ENCODE results near the gene NCF4. TPM values are rescaled to one million over a fixed set of nuclear protein-coding genes. Genes with fewer than 3 reads are reported as not detected.

NCF4 gene
- total RNA-seq, 1 experiment from 2014 or later = not detected

DNA sequence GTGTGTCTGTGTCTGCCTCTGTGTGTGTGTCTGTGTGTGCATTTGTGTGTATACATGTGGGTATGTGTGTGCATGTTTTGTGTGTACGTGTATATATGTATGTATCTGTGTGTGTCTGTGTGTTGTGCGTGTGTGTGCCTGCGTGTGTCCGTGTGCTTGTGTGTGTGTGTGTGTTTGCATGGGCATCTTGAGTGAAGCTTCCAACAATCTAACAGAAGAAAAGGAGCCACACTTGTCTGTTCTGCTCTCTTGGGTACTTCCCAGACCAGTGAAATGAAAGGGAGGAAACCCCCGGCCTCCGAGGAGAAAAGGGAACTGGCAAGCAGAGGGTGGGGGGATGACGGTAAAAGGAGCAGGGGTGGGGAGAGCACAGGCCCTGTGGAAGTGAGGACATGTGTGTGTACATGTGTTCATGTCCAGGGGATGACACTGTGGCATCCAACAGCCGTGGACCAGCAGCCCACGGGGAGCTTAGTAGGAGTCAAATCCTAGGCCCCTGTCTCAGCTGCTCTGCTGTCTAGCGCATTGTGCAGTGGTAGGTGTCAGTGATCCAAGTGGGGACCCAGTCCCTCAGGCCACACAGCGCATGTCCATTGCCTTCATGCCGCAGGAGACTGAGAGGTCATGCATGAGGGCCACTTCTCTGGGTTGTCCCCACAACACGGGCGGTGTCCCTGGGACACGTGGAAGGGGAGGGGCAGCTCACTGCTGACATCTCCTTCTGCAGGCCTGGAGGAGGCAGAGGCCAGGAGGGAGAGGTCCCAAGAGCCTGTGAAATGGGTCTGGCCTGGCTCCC, 60.7 kb downstream of the NCF4 start:
- no peak for DNase-seq (ENCODE audit: low read depth)

DNA sequence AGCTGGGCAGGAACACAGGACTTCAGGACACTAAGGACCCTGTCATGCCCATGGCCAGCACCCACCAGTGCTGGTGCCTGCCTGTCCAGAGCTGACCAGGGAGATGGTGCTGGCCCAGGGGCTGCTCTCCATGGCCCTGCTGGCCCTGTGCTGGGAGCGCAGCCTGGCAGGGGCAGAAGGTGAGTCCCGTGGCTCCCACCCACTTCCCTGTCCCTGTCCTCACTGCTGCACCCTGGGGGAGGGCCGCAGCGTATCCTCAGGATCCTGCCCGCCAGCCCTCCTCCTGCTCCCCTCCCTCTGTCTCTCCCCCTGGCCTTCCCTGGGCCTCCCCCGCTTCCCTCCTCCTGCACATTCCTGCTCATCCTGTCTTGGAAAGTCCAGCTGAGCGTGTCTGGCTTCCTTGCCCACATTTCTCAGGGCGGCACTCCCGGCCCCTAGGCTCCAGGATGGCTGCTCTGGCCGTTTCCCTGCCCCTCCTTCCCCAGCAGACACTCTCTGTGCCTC, 61.4 kb downstream of the NCF4 start:
- no peak for DNase-seq (ENCODE audit: low read depth)

GRCh38 chr22:36922711-36923110, 61.9 kb downstream of the NCF4 start:
- DNase-seq (ENCODE audit: low read depth) = no peak

DNA sequence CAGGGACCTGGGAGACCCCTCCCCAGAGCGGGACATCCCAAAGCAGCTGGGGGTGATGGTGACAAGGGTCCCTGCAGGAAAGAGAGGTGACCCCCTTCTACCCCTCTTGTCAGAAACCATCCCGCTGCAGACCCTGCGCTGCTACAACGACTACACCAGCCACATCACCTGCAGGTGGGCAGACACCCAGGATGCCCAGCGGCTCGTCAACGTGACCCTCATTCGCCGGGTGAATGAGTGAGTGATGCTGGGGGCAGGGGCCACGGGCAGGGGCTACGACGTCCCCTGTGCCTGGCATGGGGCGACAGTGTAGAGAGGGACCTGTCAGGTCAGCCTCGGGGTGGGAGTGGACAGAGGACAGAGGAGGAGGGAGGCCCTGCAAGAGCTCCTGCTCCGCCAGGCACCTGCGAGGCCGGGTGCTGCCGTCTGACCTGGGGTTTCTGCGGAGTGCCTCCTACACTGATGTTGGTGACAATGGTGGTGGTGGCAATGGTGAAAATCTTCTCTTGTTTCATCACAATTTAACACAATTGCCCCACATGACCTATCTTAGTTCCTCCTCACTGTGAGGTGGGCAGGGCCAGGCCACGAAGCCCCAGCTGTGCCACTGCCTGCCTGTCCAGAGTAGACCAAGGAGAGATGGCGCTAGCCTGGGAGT, 62.5 kb downstream of the NCF4 start:
- DNase-seq (ENCODE audit: low read depth) = no peak

DNA sequence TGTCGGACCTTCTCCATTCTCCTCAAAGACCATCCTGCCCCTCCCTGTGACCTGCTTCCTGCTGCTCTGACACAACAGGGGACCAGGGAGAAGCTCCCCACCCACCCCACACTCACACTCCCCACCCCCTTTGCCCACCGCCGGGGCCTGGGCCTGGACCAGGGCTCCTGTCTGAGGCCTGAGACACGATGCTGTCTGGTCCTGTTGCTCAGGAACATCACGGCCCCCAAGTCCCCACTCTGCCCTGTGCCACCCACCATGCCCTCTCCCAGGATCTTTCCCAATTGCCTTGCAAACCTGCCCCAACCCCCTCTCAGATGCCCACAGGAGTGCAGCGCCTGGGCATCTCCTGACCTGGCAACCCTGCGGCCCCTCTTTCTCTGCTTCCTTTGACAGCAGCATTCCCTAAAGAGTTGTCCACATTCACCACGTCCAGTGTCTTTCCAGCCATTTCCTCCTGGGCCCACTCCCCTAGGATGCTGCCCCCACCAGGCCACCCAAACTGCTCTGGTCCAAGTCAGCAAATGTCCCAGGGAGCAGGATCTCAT, 63.4 kb downstream of the NCF4 start:
- DNase-seq (ENCODE audit: low read depth) = no peak

GRCh38 chr22:36925388-36926290, 64.8 kb downstream of the NCF4 start:
- DNase-seq (ENCODE audit: low read depth) = peak; percentile 65

- no peak for DNase-seq (ENCODE audit: low read depth)
These were observed 65.5 kb downstream of the NCF4 start for GRCh38 chr22:36926309-36926708.

DNA sequence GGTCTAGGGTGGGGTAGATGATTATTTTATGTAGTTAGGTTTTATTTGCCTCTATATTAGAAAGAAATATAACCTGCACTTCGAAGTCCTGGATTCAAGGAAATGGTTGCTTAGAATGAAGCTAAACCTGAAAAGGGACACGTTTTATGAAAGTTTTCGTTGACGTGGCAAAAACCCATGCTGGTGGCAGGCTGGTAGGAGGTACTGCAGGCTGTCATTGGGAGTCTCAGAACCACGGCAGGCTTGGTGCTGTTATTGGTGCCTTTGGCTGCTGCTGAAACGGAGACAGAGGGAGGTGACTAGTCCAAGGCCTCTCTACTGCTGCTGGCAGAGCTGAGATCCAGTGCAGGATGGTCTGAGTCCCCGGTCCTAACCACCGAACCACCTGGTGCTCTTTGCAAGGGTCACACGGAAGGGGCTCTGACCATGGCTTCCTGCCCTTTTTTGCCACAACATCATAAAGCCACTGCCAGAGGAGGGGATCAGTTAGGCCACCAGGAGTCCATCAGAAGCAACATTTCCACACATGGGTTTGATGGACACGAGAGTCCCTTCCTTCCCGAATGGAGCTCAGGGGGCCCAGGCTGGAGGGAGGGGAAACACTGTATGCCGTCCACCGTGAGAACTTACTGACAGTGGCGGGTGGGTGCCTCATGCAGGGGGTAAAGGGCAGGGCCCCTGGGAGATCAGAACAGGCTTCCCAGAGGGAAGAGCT, 66.1 kb downstream of the NCF4 start:
- DNase-seq (ENCODE audit: low read depth) = no peak

Other genes starting within 250 kb of the NCF4 start
- gene CACNG2, start 157.3 kb upstream of the NCF4 start, total RNA-seq (2014; rRNA removed; shearing (Covaris generic)) = not detected in 2 replicates
- 7.6 and 10.3 TPM in 2 replicates for gene IFT27, start 84.9 kb upstream of the NCF4 start, total RNA-seq (2014; rRNA removed; shearing (Covaris generic))
- not detected in 2 replicates for gene PVALB, start 44.0 kb upstream of the NCF4 start, total RNA-seq (2014; rRNA removed; shearing (Covaris generic))
- not detected in 2 replicates for gene CSF2RB, start 52.6 kb downstream of the NCF4 start, total RNA-seq (2014; rRNA removed; shearing (Covaris generic))
- gene TST, start 158.4 kb downstream of the NCF4 start, total RNA-seq (2014; rRNA removed; shearing (Covaris generic)) = 21.0 and 27.3 TPM in 2 replicates
- gene MPST, start 158.7 kb downstream of the NCF4 start, total RNA-seq (2014; rRNA removed; shearing (Covaris generic)) = 40.1 and 54.5 TPM in 2 replicates
- gene KCTD17, start 190.7 kb downstream of the NCF4 start, total RNA-seq (2014; rRNA removed; shearing (Covaris generic)) = 9.6 and 12.9 TPM in 2 replicates
- not detected in 2 replicates for gene TMPRSS6, start 248.7 kb downstream of the NCF4 start, total RNA-seq (2014; rRNA removed; shearing (Covaris generic))

All from RPMI7951 (cell line).